HK-2 (cell line): ENCODE results near the gene GNPAT.
"Not testable (repeated sequence)": the region's sequence is repeated elsewhere in the genome, so short reads cannot be mapped to it uniquely, and the experiment has no call there.

Experiments used
- DNase-seq: peaks from one replicate; pipeline ENCODE4 v3.0.0-alpha.2; 2018; ENCODE audit not compliant: unreplicated experiment

Gene GNPAT

GRCh38 chr1:231240883-231241735 is at the start of gene GNPAT:
TSS of gene GNPAT (plus strand) at chr1:231241212. CDS start at chr1:231241379, 167 bp downstream.
- DNase-seq, result peak; percentile 95

GRCh38 chr1:231192620-231193163 is 48.3 kb upstream of the GNPAT start:
- peak; percentile 90 for DNase-seq

- DNase-seq, result peak; percentile 62
Observed at GRCh38 chr1:231193710-231194340, 47.2 kb upstream of the GNPAT start.

GRCh38 chr1:231194476-231194842 is 46.6 kb upstream of the GNPAT start:
- no peak for DNase-seq

- DNase-seq, result peak; percentile 66
Observed at GRCh38 chr1:231194843-231195516, 46.0 kb upstream of the GNPAT start.

GRCh38 chr1:231196307-231196706 is 44.7 kb upstream of the GNPAT start:
- DNase-seq, result no peak

GRCh38 chr1:231196728-231197127 is 44.3 kb upstream of the GNPAT start:
- no peak for DNase-seq

DNA sequence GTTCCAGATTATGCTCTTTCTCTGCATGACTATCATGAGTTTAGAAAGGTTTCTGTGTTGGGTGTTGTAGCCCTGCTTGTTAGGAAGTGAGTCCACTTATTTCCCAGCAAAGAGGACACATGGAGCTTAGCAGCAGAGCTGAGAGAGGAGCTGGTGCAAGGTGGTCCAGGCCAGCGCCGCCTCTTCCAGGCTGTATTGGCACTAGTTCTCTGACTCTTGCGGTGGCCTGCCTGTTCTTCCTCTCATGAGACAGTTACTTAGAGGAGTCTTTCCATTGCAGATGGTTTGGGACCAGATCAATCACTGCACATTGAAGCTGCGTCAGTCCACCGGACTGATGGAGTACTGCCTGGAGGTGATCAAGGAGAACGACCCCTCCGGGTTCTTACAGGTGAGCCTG is 41.1 kb upstream of the GNPAT start:
- DNase-seq, result no peak

DNA sequence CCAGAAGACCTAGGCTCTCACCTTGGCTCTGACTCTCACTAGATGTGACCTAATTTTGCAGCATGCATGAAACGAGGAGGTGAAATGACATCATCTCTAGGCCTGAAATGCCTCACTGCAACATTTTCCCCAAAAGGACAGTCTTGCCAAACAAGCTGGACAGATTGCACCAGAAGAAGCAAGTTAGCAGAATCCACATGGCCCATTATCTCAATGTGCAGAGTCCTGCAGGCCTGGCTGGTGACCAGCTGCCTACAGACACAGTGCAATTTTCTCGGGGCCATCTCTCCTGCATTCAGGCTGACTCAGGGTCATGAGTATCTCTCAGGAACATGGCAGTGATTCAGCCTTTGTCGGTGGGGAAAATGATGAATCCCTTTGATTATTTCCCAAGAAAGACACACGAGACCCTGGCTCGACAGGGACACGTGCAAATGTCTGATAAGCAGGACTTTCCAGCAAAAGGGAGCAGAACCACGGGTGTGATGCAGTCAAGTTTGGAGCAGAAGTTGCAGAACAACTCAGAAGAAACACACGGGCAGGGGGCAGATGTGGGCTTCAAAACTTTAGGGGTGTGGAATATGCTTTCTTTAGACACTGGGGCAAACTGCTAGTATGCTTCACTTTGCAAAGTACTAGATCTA is 40.5 kb upstream of the GNPAT start:
- peak; percentile 43 for DNase-seq

DNA sequence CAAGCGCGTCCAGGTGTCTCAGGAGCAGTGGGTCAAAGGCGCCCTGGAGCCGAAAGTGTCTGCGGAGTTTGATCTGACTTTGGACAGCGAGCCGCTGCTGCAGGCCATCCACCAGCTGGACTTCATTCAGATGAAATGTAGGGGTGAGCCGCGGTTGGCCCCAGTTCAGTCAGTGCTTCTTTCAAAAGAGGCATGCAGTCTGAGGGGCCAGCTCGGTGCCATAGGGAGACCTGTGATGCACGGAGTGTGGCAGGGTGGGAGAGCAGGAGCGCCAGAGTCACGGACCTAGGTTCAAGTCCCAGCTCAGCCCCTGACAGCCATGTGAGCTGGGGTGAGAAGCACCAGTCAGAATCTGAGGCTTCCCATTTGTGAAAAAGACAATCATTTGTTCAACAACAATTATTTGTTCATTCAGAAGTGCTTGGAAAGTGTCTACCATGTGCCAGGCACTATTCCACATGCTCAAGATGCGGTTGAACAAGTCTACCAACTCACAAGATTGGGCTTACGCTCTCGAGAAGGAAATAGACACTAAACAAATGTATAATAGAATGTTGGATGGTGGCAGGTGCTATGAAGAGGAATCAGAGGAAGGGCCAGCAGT is 39.5 kb upstream of the GNPAT start:
- DNase-seq, result no peak

DNA sequence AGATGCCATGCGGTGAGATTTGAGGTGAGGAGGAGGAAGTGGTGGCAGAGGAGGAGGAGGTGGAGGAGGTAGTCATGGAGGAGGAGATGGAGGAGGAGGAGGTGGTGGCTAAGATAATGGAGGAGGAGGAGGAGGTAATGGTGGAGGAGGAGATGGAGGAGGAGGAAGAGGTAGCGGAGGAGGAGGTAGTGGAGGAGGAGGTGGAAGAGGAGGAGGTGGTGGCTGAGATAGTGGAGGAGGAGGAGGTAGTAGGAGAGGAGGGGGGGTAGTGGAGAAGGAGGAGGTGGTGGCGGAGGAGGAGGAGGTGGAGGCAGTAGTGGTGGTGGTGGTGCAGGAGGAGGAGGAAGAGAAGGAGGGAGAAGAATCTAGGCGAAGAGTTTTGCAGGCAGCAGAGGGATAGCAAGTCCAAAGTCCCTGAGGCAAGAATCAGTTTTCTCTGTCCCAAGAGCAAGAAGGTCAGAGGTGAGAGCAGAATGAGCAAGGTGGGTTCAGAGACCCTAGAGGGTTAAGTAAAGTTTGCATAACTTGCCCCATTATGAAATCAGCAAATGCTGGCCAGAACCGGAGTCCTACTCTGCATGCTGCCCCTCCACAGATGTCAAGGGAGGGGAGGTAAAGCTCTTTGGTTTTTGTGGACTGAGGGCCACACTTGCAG is 38.9 kb upstream of the GNPAT start:
- no peak for DNase-seq

GRCh38 chr1:231203259-231204057 is 37.6 kb upstream of the GNPAT start:
- DNase-seq, result no peak

DNA sequence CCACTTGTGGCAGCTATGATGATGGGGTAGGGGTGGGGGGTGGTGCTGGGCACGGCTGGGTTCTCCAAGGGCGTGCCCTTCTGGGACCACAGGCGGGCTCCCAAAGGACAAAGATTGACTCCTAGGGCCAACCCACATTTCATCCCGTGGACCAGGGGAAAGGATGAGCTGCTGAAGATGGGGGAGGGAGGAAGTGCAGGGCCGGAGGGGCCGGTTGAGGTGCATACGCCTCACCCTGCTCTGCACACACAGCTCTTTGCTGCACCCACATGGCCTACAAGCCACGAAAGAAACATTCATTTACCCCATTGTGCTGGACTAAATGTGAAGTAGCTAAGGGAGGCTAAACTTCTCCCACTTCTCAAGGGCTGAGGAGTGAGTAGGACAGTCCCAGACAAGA is 34.2 kb upstream of the GNPAT start:
- no peak for DNase-seq

DNA sequence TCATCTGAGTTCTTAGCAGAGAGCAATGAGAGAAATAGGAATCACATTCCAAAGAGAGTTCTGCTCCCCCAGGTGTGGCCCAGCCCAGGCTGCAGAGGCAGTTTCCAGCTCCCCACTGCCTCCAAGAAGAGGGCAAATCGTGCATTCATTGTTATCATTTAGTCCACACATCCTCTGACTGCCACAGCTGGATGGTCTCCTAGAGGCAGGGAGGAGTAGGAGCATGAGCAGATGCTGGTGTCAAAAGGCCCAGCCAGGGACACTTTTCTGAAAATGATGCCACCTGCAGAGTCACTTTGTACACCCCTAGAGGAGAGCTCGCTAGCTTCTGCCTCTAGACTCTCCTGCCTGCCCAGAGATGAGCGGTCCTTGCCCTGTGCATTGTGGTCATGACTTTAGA is 33.6 kb upstream of the GNPAT start:
- DNase-seq, result no peak

- no peak for DNase-seq
Observed at GRCh38 chr1:231208980-231209379, 32.0 kb upstream of the GNPAT start.

DNA sequence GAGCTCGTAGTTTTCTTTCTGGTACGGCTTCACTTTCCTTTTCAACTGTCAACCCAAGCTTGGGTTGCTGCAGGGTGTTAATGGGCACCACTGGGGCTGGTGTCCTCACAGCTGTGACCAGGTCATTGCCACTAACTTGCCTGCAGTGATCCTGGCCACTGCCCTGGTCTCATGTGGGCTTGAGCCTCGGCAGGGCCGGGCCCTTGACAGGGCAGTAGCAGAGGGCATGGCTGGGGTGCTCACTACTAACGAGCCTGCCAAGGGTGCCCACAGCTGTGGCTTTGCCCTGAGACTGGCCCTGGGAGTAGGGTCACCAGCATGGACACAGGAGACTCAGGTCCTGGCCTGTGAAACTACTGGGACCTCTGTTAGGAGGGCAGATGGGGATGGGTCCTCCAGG is 31.5 kb upstream of the GNPAT start:
- no peak for DNase-seq

- DNase-seq, result no peak
Observed at GRCh38 chr1:231210126-231210525, 30.9 kb upstream of the GNPAT start.

DNA sequence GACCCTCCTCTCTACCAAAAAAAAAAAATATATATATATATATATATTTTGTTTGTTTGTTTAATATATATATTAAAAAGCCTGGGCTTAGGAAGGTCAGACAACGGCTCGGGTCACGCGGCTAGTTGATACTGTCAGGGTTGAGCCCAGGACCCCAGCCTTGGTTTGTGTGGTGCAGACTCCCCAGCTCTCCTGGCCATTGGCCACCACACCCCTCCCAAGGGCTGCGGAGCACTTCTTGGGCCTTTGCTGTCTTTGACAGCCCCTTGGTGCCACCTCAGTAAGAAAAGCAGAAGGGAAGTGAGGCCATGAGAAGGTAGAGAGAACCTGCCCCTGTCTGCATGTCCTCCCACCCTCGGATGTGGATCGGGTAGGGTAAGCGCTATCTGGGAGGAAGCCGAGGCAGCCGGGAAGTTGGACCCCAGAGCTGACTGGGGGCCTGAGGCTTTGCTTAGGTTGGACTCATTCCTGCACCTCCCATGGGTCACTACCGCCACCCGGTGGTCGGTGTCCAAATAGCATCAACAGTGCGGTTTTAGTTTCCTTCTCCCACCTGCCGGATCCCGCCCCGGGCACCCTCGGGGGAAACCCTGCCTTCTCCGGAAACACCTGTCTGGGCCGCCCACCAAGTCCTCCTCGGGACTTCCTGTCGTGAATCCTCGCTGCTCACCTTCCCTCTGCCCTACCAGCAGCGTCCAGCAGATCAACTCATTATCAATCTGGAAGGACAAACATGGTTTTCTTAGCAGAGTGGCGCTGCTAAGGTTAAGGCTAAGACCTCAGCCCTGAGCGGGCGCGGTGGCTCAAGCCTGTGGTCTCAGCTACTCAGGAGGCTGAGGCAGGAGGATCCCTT is 29.8 kb upstream of the GNPAT start:
- DNase-seq, result peak; percentile 92

GRCh38 chr1:231212301-231212700 is 28.7 kb upstream of the GNPAT start:
- not testable (repeated sequence) for DNase-seq
